ENCODE measurements around the gene ESYT1.

ESYT1 gene

DNA sequence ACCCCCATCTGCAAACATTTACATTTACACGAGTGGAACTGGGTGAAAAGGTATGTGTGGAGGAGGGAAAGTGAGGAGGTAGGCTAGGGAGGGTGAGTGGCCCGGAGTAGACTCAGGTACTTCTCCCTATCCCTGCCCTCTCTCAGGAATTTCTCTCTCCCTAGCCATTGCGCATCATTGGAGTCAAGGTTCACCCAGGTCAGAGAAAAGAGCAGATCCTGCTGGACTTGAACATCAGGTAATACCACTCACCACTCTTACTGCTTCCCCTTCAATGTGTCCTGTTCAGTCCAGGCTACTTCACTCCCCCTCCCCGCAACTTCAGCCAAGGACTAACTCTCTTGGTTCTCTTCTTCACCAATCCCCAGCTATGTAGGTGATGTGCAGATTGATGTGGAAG, 2.8 kb downstream of the ESYT1 start:
- TF ChIP-seq, protein P1, sequence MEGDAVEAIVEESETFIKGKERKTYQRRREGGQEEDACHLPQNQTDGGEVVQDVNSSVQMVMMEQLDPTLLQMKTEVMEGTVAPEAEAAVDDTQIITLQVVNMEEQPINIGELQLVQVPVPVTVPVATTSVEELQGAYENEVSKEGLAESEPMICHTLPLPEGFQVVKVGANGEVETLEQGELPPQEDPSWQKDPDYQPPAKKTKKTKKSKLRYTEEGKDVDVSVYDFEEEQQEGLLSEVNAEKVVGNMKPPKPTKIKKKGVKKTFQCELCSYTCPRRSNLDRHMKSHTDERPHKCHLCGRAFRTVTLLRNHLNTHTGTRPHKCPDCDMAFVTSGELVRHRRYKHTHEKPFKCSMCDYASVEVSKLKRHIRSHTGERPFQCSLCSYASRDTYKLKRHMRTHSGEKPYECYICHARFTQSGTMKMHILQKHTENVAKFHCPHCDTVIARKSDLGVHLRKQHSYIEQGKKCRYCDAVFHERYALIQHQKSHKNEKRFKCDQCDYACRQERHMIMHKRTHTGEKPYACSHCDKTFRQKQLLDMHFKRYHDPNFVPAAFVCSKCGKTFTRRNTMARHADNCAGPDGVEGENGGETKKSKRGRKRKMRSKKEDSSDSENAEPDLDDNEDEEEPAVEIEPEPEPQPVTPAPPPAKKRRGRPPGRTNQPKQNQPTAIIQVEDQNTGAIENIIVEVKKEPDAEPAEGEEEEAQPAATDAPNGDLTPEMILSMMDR (IDR thresholded peaks at IDR 0.05): no peak

DNA sequence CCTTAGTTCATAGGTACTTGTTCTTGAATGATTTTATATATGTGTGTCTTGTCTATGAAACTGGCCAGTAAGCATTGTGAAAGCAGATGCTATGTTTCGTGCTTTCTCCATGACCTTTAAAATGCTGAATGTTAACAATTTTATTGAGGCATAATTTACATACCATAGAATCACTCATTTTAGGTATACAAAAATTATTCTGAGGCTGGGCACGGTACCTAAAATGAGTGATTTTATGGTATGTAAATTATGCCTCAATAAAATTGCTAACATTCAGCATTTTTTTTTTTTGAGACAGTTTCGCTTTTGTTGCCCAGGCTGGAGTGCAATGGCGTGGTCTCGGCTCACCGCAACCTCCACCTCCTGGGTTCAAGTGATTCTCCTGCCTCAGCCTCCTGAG, 6.8 kb downstream of the ESYT1 start:
- TF ChIP-seq, protein P1 (IDR thresholded peaks at IDR 0.05): no peak

DNA sequence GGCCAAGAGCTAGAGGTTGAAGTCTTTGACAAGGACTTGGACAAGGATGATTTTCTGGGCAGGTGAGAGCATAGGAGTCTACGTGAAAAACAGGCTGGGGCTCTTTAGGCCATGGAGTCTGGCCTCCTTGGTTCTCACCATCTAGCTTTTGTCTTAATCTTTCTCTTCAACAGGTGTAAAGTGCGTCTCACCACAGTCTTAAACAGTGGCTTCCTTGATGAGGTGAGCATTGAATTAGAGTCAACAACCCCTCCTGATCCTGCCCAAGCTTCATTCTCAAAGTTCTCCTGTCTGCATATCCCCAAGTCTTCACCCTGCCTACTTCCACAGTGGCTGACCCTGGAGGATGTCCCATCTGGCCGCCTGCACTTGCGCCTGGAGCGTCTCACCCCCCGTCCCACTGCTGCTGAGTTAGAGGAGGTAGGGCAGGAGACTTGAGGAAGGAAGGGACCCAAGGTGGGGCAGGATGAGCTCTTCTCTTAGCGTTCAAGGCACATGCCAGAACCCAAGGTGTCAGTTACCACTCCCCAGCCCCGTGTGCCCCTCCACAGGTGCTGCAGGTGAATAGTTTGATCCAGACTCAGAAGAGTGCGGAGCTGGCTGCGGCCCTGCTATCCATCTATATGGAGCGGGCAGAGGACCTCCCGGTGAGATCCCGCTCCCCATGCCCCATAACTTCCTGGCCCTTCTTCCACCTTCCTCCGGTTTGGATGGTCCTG, 9.9 kb downstream of the ESYT1 start:
- TF ChIP-seq, protein P1 (IDR thresholded peaks at IDR 0.05): no peak

DNA sequence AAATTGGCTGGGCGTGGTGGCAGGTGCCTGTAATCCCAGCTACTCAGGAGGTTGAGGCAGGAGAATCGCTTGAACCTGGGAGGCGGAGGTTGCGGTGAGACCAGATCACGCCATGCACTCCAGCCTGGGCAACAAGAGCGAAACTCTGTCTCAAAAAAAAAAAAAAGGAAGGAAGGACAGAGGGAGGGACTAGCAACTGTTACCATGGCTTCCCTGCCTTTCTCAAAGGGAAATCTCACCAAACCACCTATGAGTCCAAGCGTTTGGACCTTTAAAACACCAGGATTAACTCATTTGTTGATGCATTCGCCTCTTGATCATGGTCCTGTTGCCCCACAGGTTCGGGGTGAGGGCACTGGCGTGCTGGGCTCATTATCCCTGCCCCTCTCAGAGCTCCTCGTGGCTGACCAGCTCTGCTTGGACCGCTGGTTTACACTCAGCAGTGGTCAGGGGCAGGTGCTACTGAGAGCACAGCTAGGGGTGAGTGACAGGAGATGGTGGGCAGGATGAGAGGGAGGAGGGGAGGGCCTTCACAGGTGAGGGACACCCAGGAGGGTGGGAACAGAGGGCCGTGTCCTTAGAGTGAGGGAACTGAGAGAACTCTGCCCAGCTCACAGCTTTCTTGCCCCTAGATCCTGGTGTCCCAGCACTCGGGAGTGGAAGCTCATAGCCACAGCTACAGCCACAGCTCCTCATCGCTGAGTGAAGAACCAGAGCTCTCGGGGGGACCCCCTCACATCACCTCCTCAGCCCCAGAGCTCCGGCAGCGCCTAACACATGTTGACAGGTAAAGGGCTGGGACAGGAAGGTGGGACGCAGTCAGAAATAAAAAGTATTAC, 14.1 kb downstream of the ESYT1 start:
- TF ChIP-seq, protein P1 (IDR thresholded peaks at IDR 0.05): no peak

DNA sequence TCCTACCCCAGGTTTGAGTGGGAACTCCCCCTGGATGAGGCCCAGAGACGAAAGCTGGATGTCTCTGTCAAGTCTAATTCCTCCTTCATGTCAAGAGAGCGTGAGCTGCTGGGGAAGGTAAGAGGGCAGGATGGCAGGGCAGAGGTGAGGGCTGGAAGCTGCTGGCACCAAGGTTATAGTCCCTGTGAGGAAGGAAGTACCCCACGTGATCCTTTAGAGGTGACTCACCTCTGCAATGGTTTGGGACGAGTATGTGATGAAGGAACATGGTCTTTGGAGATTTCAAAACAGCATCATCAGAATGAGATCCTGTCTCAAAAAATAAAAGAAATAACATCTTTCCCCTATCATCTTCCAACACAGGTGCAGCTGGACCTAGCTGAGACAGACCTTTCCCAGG, 15.2 kb downstream of the ESYT1 start:
- TF ChIP-seq, protein P1 (IDR thresholded peaks at IDR 0.05): no peak

DNA sequence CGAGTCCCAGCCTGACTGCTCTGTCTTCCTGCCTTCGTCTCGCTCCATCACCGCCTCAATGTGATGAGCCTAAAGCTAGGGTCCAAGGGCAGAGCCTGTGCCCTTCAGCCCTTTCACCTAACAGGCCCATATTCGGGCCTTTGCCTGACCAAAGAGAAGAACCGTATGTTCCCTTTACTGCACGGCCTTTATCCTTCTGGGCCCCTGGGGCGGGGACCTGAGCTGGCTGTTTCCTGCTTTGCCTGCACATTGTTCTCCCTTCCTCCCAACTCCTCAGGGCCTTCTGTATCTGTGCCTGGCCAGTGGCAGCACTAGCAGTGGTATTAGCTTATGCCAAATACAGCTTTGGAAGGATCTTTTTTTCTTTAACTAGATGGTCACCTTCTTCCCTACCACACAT, 15.8 kb downstream of the ESYT1 start:
- TF ChIP-seq, protein P1 (IDR thresholded peaks at IDR 0.05): no peak

DNA sequence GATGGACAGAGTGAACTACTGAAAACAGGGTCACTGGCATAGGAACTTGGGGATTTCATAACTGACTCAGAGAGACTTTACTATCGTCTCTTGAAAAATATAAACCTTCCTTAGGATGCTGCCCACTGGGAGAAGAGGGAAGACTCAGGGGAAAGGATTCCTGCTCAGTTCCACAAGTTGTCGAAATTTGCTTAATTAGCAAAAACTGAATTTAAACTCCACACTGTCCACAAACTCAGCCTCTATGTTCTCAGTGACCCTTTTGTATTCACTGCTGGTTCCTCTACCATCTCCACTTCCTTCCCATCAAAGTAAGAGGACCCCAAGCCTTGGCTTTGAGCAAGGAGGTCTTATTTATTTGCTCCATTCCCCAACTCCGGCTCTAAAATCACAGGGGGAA, 17.1 kb downstream of the ESYT1 start:
- TF ChIP-seq, protein P1 (IDR thresholded peaks at IDR 0.05): no peak
